Subcutaneous abdominal adipose tissue (tissue), 5 donors: ENCODE measurements around the gene ABCA12.

Source experiments
- H3K27ac ChIP-seq: one replicate; pipeline ENCODE4 v1.7.0; 2013; ENCODE audit warnings: low read depth, mild to moderate bottlenecking, inconsistent platforms, low read length, moderate library complexity
- H3K27me3 ChIP-seq, 5 donors: one replicate each; pipeline ENCODE4 v1.7.0; 2013; ENCODE audit warnings: low read length in 5 of 5, inconsistent platforms in 1 of 5; ENCODE audit not compliant: control insufficient read depth in 5 of 5, insufficient read depth in 4 of 5
- H3K36me3 ChIP-seq, 5 donors: one replicate each; pipeline ENCODE4 v1.7.0; 2013; ENCODE audit warnings: low read length in 5 of 5; ENCODE audit not compliant: control insufficient read depth in 5 of 5, insufficient read depth in 5 of 5
- H3K4me1 ChIP-seq, 5 donors: one replicate each; pipeline ENCODE4 v1.7.0; 2013; ENCODE audit warnings: low read length in 5 of 5, mild to moderate bottlenecking in 3 of 5, moderate library complexity in 1 of 5; ENCODE audit not compliant: control insufficient read depth in 5 of 5, insufficient read depth in 5 of 5
- H3K4me3 ChIP-seq, 5 donors: one replicate each; pipeline ENCODE4 v1.7.0; 2013; ENCODE audit warnings: low read length in 5 of 5, low read depth in 1 of 5
- H3K9ac ChIP-seq, 5 donors: one replicate each; pipeline ENCODE4 v1.7.0; 2013; ENCODE audit warnings: low read length in 5 of 5, mild to moderate bottlenecking in 4 of 5, moderate library complexity in 3 of 5
- H3K9me3 ChIP-seq, 5 donors: one replicate each; pipeline ENCODE4 v1.7.0; 2013; ENCODE audit warnings: low read length in 5 of 5; ENCODE audit not compliant: control insufficient read depth in 5 of 5
- donor health status: healthy.
- donor health status: healthy.
- donor health status: healthy.
- donor health status: healthy.
- donor health status: healthy.

Gene ABCA12

DNA sequence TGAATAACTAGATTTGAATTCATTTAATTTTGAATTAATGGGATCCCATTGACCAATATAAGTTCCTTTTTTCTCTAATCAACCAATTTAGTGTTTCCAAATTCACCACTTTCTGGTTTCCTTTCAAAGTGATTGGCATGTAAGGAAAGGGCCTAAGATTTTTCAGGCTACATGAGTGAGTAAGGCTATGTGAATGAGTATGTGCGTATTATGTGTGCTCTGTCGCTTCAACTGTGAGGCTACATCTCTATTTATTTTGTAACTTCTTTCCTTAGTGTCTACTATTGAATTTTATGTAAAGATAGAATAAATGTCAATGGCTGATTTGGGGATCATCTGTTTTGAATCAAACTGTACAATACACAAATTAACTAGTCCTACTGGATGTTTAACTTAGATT, 110.6 kb downstream of the ABCA12 start:
- H3K4me3 ChIP-seq: no peak overlapping the region

DNA sequence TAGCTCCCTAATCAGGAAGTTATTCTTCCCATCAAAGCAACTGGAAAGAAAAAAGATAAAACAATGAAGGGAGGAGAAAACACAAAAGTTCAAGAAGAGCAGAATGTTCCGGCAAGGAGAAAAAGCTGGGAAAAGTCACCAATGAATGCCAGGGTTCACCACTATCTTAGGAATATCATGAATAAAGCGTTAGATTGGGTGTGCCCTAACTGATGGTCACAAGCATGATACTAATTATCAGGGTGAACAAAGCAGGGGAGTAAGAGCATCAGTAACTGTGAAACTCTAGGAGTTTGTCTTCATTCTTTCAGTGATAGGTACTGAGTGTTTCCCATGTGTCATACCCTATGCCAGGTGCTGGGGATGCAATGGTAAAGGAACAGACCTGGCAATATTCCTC, 115.5 kb downstream of the ABCA12 start:
- Histone ChIP-seq H3K27ac (no peak overlapping the region), H3K4me1 (no peaks in the 10 kb centered on the region), H3K9ac (no peak overlapping the region), H3K9me3 (peaks cover 0 to 3% (median 0%) of the 10 kb centered on the region in 5 donors), H3K36me3 (no peaks in the 10 kb centered on the region), H3K27me3 (no peaks in the 10 kb centered on the region), H3K4me3 (no peak overlapping the region)

More for the DNA sequence above, 110.6 kb downstream of the ABCA12 start:
- H3K9me3 ChIP-seq: no peaks in the 10 kb centered on the region
- no peaks in the 10 kb centered on the region for H3K4me1 ChIP-seq
- H3K27me3 ChIP-seq: no peaks in the 10 kb centered on the region
- no peak overlapping the region for H3K27ac ChIP-seq
- no peak overlapping the region for H3K9ac ChIP-seq
- H3K36me3 ChIP-seq: no peaks in the 10 kb centered on the region

DNA sequence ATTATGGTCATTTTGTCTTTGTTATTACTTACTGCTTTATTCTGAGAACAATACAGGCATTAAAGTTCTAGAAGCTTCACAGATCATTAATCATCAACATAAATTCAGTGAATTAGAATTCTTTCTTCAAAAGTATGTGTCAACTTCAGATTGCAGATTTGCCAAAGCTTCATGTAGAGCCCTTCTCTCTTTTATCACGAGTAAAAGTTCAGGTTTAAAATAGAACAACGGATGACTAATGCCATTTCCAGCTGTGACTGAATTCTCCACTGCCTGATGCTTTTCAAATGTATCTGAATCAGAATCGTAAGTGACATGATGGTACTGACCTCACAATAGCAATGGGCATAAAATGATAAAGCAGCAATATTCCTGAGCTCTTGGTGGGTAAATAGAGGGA, 116.0 kb downstream of the ABCA12 start:
- no peaks in the 10 kb centered on the region for H3K36me3 ChIP-seq
- H3K9ac ChIP-seq: no peak overlapping the region
- H3K4me1 ChIP-seq: no peaks in the 10 kb centered on the region
- H3K27ac ChIP-seq: no peak overlapping the region
- peaks cover 0 to 3% (median 0%) of the 10 kb centered on the region in 5 donors for H3K9me3 ChIP-seq
- H3K27me3 ChIP-seq: no peaks in the 10 kb centered on the region
- H3K4me3 ChIP-seq: no peak overlapping the region

DNA sequence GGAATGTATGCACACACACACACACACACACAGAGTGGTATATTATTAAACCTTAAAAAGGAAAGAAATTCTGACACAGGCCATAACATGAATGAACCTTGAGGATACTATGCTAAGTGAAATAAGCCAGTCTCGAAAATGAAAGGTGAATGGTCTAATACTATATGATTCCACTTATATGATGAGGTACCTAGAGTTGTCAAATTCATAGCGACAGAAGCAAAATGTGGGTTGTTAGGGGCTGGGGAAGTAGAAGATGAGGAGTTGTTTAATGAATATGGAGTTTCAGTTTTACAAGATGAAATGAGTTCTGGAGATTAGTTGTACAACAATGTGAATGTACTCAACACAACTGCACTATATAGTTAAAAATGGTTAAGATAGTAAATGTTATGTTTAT, 118.1 kb downstream of the ABCA12 start:
- no peaks in the 10 kb centered on the region for H3K36me3 ChIP-seq
- no peaks in the 10 kb centered on the region for H3K27me3 ChIP-seq
- no peak overlapping the region for H3K4me3 ChIP-seq
- H3K9ac ChIP-seq: no peak overlapping the region
- peaks cover 0 to 3% (median 0%) of the 10 kb centered on the region in 5 donors for H3K9me3 ChIP-seq
- H3K4me1 ChIP-seq: no peaks in the 10 kb centered on the region
- no peak overlapping the region for H3K27ac ChIP-seq

DNA sequence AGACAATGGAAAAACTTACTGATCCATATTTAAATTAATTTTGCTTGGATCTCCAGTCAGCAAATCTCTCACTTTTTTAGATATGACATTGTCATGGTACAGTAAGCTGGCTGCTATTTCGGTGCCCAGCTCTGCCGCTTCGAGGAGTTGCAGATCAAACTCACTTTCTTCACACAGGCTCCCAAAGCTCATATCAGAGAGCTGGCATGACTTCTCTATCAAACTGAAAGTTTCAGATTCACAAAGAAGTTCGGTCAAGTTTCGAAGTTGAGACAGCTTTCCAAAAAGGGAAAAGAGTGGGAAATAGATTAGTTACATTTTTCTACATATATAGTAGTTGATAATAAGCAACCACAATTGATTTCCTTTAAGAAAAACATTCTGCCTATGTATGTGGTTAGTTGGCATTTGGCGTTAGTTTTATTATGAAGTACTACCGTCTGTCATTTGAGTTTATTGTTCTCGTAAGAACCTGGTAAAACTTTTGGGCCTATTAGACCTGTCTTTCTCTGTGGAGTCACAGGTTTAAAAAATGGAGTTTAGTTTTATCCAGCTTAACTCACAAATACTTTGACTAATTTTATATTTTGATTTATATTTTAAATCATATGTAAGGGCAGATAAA, 118.8 kb downstream of the ABCA12 start:
- H3K4me3 ChIP-seq: no peak overlapping the region
- H3K4me1 ChIP-seq: no peaks in the 10 kb centered on the region
- H3K9me3 ChIP-seq: peaks cover 0 to 3% (median 0%) of the 10 kb centered on the region in 5 donors
- no peaks in the 10 kb centered on the region for H3K36me3 ChIP-seq
- H3K27me3 ChIP-seq: no peaks in the 10 kb centered on the region
- H3K9ac ChIP-seq: no peak overlapping the region
- H3K27ac ChIP-seq: no peak overlapping the region

DNA sequence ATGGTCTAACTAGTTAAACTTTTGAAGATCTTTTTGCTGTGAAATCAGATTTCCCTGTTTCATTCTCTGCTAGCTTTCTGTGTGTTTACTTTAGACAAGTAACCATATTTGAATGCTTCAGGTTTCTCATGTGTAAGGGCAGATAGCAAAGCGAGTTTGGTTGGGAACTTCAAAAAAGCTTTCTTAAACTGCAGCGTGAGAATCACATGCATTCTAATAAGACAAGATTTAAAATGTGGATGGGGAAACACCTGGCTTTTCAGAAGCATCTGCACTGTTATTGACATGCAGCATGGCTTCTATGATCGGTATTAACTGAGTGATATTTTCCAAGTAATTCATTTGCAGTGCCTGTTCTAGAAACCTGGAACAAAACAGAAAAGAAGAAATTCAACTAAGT, 119.3 kb downstream of the ABCA12 start:
- H3K27ac ChIP-seq: no peak overlapping the region
- H3K36me3 ChIP-seq: no peaks in the 10 kb centered on the region
- no peaks in the 10 kb centered on the region for H3K4me1 ChIP-seq
- no peak overlapping the region for H3K9ac ChIP-seq
- peaks cover 0 to 3% (median 0%) of the 10 kb centered on the region in 5 donors for H3K9me3 ChIP-seq
- no peaks in the 10 kb centered on the region for H3K27me3 ChIP-seq
- H3K4me3 ChIP-seq: no peak overlapping the region

DNA sequence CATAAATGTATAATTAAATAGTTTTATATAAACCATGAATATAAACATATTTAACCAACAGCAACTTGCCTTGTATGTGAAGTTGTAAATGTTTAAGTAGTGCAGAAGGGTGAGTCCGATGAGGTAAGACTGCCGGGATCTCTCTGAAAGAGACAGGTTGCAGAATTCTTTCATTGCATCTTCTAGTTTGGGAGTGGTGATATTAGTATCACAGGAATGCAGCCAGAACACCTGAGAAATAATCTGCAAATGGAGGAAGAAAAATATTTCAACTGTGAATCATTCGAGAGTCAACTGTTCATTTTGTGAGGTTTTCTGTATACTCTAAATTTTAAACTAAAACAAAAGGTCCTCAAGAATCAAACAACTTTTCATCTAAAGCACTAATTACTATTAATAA, 123.0 kb downstream of the ABCA12 start:
- peaks cover 0 to 3% (median 0%) of the 10 kb centered on the region in 5 donors for H3K9me3 ChIP-seq

DNA sequence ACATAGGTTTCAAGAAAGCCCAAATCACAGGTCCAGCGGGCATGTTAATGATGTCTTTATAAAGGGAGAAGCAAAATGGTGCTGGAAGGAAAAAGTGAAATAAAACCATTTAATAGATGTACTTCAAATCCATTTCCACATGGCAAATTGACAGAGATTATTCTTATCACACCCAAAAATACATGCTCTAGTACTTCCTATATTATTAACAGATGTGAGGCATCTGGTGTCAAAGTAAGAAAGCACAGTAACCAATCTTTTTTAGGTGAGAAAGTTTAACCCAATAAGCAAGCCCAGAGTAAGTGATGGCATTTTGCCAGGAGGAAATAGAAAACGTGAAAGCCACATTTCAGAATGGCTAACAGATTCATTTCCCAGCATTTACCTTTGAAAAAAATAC, 128.0 kb downstream of the ABCA12 start:
- no peaks in the 10 kb centered on the region for H3K9me3 ChIP-seq
- H3K36me3 ChIP-seq: no peaks in the 10 kb centered on the region
- no peak overlapping the region for H3K9ac ChIP-seq
- H3K4me3 ChIP-seq: no peak overlapping the region
- no peaks in the 10 kb centered on the region for H3K27me3 ChIP-seq
- H3K27ac ChIP-seq: no peak overlapping the region
- no peaks in the 10 kb centered on the region for H3K4me1 ChIP-seq

More for the DNA sequence above, 123.0 kb downstream of the ABCA12 start:
- Histone ChIP-seq H3K9ac (no peak overlapping the region), H3K4me1 (no peaks in the 10 kb centered on the region), H3K27ac (no peak overlapping the region), H3K36me3 (no peaks in the 10 kb centered on the region), H3K4me3 (no peak overlapping the region), H3K27me3 (no peaks in the 10 kb centered on the region)

DNA sequence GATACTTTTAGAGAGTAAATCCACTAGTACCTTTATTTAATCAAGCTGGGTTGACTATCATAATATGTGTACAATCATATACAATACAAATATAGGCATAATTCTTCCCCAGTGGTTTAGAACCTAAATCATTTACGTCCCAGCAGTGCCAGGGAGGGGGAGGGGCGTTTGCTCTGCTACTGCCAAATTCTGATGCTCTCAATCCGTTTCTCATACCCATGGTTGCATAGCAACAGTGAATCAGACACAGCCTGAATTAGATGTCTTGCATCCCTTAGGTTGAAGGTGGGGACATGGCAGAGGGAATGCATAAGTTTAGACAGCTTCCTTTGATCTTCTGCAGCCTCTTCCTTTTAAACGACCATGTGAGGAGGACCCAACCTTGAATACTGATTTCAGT, 135.4 kb downstream of the ABCA12 start:
- Histone ChIP-seq H3K27ac (no peak overlapping the region), H3K9ac (no peak overlapping the region), H3K9me3 (no peaks in the 10 kb centered on the region), H3K27me3 (no peaks in the 10 kb centered on the region), H3K4me3 (no peak overlapping the region), H3K4me1 (peaks cover 0 to 5% (median 0%) of the 10 kb centered on the region in 5 donors), H3K36me3 (no peaks in the 10 kb centered on the region)

DNA sequence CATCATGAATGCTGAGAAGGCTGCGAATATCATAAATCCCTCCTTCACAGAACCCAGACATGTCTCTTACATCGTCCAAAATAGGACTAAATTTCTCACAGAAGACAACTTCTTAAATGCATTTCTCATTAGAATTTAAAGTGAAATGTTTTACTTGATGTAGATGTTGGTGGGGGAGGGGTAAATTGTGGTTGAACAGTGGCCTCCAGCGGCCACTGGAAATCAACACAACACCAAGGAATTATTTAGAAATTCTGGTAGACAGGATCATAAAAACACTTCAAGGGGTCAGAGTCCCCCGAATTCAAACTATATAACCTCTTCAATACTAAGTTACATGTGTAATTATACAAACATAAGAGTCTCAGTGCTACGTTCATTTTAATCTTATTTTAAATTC, 135.9 kb downstream of the ABCA12 start:
- no peaks in the 10 kb centered on the region for H3K9me3 ChIP-seq
- no peak overlapping the region for H3K4me3 ChIP-seq
- no peaks in the 10 kb centered on the region for H3K36me3 ChIP-seq
- H3K9ac ChIP-seq: peak overlapping the region in 1 of 5 donors; percentile 40
- H3K4me1 ChIP-seq: peaks cover 0 to 5% (median 0%) of the 10 kb centered on the region in 5 donors
- no peak overlapping the region for H3K27ac ChIP-seq
- no peaks in the 10 kb centered on the region for H3K27me3 ChIP-seq
